GM19467 (cell line): ENCODE data around the gene ERBB2.
"Not testable (repeated sequence)": the region's sequence is repeated elsewhere in the genome, so short reads cannot be mapped to it uniquely, and the experiment has no call there.

Experiments
- ATAC-seq: cut with Tn5 transposase; IDR thresholded peaks from one replicate; pipeline ENCODE4 v1.9.1; 2021; ENCODE audit warnings: mild to moderate bottlenecking, moderate library complexity; ENCODE audit not compliant: unreplicated experiment

The ERBB2 gene

GRCh38 chr17:39742126-39742855 lies 42.4 kb downstream of the ERBB2 start:
- no peak for ATAC-seq

- no peak for ATAC-seq
These were observed 43.1 kb downstream of the ERBB2 start for GRCh38 chr17:39742856-39743436.

- no peak for ATAC-seq
These were observed 44.4 kb downstream of the ERBB2 start for GRCh38 chr17:39744075-39744835.

DNA sequence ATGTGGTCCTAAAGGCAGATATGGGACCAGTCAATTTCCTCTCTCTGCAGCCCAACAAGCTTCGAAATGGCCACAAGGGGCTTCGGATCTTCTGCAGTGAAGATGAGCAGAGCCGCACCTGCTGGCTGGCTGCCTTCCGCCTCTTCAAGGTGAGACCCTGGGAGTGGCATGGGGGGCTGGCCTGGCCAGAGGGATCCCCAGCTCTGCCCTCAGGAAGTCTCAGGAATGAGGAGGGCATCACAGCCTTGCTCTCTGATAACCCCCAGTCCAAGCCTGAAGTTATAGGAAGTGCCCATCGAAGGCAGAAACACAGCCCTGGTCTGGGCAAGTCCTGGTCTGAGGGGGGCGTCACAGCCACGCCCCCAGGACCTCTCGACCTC lies 45.0 kb downstream of the ERBB2 start:
- ATAC-seq: no peak

- no peak for ATAC-seq
These were observed 45.7 kb downstream of the ERBB2 start for GRCh38 chr17:39745335-39746144.

- ATAC-seq: no peak
These were observed 46.2 kb downstream of the ERBB2 start for GRCh38 chr17:39746145-39746461.

DNA sequence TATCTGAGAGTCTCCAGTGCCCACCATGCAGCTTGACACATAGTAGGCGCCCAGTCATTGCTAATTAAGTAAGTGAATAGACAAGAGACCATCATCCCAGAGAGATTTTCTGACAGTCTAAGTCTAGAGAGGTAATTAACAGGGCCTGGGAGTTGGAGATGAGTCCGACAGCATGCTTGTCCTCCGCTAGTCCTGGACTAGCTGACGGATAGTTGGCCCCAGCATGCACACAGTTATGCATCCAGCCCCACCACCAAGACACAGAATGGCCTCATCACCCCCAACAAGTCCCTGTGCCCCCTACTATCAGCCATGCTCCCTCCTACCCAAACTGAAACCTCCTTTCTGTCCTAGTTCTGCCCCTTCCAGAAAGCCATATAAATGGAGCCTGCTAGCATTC lies 47.9 kb downstream of the ERBB2 start:
- no peak for ATAC-seq

- not testable (repeated sequence) for ATAC-seq
These were observed 48.7 kb downstream of the ERBB2 start for GRCh38 chr17:39748444-39749034.

DNA sequence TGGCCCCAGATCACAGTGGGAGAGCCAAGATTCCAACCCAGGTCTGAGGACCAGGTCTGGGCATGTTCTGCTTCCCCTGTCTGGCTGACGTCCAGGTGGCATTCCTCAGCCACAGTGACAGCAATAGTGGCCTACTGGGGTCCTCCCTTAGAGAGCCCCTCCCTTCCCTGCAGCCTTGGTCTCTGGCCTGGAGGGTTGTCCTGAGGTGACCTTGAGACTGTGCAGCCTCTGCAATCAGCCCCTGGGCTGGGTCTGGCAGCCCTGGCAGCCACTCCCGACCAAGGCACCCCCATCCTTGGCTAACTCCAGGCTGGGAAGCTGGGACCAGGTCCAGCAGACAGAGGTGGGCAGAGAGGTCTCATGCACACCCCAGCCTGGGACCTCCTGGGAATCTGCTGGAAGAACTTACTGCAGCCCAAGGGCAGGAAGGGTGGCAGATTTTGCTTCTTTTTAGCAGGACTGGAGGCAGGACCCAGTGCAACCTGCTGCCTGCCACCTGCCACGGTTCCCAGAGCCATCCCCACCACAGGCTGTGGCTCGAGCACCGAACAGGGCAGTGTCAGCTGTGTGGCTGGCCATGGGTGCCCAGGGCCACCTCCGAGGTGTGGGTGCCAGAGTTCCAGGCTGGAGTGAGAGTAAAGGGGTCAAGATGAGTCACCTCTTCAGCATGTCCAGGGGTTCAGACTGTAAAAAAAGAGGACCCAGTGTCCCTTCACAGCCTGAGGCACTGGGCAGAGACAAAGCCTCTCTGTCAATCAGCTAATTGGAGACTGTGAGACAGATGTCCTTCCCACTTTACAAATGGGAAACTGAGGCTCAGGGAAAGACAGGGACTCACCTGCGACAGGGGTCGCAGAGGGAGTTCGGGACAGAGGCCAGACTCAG lies 50.5 kb downstream of the ERBB2 start:
- no peak for ATAC-seq

GRCh38 chr17:39751016-39751543 lies 51.2 kb downstream of the ERBB2 start:
- no peak for ATAC-seq

- ATAC-seq: no peak
These were observed 51.8 kb downstream of the ERBB2 start for GRCh38 chr17:39751637-39752036.

DNA sequence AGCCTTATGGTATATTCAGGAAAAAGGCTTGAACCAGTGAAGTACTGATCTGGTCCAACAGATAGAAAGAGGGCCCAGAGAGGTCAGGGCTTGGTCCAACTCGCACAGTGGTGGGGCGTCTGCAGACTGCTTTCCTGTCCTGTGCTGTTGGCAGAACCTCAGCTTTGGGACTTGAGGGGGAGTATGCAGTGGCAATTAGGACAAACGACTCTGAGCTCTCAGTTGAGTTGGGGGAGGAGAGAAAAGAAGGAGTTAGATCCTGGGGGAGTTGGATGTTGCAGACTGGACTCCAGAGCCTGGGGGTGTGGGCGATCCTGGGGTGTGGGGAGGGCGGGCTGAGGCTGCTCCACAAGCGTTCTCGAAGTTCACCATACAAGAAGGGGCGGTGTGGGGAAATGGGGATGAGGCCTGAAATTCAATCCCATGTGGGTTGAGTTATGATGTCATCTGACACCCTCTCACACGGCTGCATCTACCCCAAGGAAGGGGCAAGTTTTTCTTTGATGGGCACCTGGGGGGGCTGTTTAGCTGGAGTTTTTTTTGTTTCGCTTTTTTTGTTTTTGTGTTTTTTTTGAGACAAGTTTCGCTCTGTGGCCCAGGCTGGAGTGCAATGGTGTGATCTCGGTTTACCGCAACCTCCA lies 52.5 kb downstream of the ERBB2 start:
- no peak for ATAC-seq

DNA sequence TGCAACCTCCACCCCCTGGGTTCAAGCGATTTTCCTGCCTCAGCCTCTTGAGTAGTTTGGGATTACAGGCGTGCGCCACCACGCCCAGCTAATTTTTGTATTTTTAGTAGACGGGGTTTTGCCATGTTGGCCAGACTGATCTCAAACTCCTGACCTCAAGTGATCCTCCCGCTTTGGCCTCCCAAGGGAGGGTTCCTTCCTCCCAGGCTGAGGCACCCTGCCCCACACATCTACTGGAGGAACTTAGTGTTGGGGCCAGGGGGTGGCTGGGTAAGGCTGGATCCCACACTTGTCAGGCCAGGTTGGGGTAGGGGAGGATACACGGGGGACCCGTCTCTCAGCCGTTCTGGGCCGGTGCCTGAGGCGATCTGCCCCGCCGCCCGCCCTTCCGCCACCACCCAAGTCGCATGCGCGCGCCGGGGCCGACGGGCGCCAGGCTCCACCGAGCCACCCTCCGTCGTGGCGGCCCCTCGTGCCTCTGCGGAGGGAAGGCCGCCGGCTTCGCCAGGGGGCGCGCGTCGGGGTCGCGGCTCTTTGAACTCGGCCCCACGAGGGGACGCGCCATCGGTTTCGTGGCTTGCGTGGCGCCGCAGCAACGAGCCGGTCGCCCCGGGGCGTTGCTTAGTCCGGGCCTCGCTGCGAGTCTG lies 53.8 kb downstream of the ERBB2 start:
- peak; percentile 26 for ATAC-seq

DNA sequence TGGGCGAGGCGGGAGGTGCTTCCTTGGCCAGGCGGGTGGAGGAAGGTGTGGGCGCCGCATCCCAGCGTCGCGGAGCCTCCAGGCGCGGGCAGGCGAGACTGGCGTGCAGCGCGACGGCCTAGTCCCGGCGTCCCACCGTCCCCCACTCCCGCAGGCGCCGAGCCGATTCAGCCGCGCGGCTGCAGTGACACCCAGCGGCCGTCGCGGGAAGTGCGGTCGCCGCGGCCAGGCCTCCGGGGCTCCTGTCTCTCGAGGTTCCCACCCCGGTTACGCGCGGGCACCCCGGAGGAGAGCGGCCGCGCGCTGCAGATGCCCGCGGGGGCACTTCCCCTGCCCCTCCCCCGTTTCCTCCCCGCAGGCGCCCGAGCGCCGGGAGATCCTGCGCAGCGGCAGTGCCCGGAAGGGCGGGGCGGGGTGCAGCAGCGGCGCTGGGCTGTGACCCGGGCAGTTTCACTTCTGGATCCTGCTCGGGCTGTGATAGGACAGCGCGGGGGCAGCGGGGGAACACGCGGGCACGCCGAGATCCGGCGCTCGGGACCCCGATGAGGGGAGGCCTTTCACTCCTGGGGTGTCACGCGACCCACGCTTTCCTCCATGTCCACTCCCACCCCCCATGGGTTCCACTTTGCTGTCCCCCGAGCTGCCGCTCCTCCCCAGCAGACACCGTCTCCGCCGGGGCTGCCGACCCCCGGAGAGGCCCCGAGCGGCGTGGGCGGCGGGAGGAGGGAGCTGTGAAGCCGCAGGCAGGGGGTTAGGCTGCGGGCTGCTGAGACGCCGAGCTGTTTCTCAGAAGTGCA lies 54.5 kb downstream of the ERBB2 start:
- ATAC-seq: peak; percentile 59

- ATAC-seq: no peak
These were observed 55.2 kb downstream of the ERBB2 start for GRCh38 chr17:39754958-39755553.

- ATAC-seq: peak; percentile 24
These were observed 55.9 kb downstream of the ERBB2 start for GRCh38 chr17:39755554-39756379.
